ENCODE measurements around the gene SYT5. TPM values are rescaled to one million over a fixed set of nuclear protein-coding genes. Genes with fewer than 3 reads are reported as not detected.

The SYT5 gene
- total and polyA plus RNA-seq, 2 of the 13 experiments (the other 11 are each of a cell fraction or from before 2014, with no cell fraction given) = not detected

DNA sequence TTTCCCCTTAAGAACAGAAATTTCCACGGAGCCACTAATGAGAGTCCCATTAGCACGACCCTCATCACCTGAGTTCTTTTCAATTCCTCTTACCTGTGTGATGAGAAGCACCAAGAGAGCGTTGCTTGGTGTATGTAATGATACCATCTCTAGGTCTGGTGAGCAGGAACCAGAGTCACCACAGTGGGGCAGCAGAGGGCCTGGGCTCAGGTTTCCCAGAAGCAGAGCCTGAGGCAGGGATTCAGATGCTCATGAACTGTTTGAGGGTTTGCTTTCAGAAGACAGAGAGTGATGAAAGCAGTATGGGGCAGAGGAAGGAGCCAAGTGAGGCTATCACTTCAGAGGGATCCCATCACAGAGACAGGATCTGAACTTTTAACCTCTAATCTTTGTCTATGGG is 32.4 kb upstream of the SYT5 start (continued):
- TF ChIP-seq, protein P1, sequence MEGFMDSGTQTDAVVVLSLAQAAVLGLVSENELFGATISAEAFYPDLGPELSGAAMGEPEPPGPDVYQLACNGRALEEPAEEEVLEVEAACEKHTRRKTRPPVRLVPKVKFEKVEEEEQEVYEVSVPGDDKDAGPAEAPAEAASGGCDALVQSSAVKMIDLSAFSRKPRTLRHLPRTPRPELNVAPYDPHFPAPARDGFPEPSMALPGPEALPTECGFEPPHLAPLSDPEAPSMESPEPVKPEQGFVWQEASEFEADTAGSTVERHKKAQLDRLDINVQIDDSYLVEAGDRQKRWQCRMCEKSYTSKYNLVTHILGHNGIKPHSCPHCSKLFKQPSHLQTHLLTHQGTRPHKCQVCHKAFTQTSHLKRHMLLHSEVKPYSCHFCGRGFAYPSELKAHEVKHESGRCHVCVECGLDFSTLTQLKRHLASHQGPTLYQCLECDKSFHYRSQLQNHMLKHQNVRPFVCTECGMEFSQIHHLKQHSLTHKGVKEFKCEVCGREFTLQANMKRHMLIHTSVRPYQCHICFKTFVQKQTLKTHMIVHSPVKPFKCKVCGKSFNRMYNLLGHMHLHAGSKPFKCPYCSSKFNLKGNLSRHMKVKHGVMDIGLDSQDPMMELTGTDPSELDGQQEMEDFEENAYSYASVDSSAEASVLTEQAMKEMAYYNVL (CRISPR knock-in tag; IDR thresholded peaks at IDR 0.05; ENCODE audit: borderline replicate concordance) = no peak
- TF ChIP-seq ZKSCAN5 (CRISPR knock-in tag; IDR thresholded peaks at IDR 0.05) (no peak), SP5 (CRISPR knock-in tag; IDR thresholded peaks at IDR 0.05; ENCODE audit: borderline replicate concordance, low read depth) (peak; percentile 44; the same call in 1 of the 2 replicates), KLF16 (CRISPR knock-in tag; IDR thresholded peaks at IDR 0.05) (no peak), ZNF367 (CRISPR knock-in tag; IDR thresholded peaks at IDR 0.05; ENCODE audit: borderline replicate concordance) (no peak), ZFP36 (IDR thresholded peaks at IDR 0.05; ENCODE audit: borderline replicate concordance, low read depth, low read length, partially characterized antibody) (no peak), ZNF138 (CRISPR knock-in tag; IDR thresholded peaks at IDR 0.05; ENCODE audit: low read depth) (no peak), ZNF644 (CRISPR knock-in tag; IDR thresholded peaks at IDR 0.05; ENCODE audit: low read depth) (no peak), NFRKB (IDR thresholded peaks at IDR 0.05) (no peak), HOXA9 (CRISPR knock-in tag; IDR thresholded peaks at IDR 0.05; ENCODE audit: borderline replicate concordance) (no peak), ATF7 (IDR thresholded peaks at IDR 0.05) (no peak), ATF7 (CRISPR knock-in tag; IDR thresholded peaks at IDR 0.05) (no peak), HNRNPLL (IDR thresholded peaks at IDR 0.05; ENCODE audit: low read depth, low read length, poor library complexity, severe bottlenecking) (no peak), ZNF562 (CRISPR knock-in tag; IDR thresholded peaks at IDR 0.05; ENCODE audit: borderline replicate concordance) (no peak), MZF1 (CRISPR knock-in tag; IDR thresholded peaks at IDR 0.05; ENCODE audit: borderline replicate concordance) (no peak), SYNCRIP (IDR thresholded peaks at IDR 0.05; ENCODE audit: insufficient read depth, low read depth, low read length) (no peak), ZNF101 (CRISPR knock-in tag; IDR thresholded peaks at IDR 0.05; ENCODE audit: borderline replicate concordance, low read depth) (no peak), SOX13 (IDR thresholded peaks at IDR 0.05) (no peak), SOX13 (CRISPR knock-in tag; conservative IDR thresholded peaks at IDR 0.05 in 1 of 2, IDR thresholded peaks at IDR 0.05 in 1 of 2) (no peak), ZNF883 (CRISPR knock-in tag; IDR thresholded peaks at IDR 0.05; ENCODE audit: not compliant biosample characterization) (no peak), WIZ (CRISPR knock-in tag; IDR thresholded peaks at IDR 0.05) (no peak), ZNF766 (CRISPR knock-in tag; IDR thresholded peaks at IDR 0.05; ENCODE audit: borderline replicate concordance) (no peak), ZNF569 (CRISPR knock-in tag; IDR thresholded peaks at IDR 0.05; ENCODE audit: borderline replicate concordance) (no peak)
- TF ChIP-seq, protein P2, sequence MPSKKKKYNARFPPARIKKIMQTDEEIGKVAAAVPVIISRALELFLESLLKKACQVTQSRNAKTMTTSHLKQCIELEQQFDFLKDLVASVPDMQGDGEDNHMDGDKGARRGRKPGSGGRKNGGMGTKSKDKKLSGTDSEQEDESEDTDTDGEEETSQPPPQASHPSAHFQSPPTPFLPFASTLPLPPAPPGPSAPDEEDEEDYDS (CRISPR knock-in tag; IDR thresholded peaks at IDR 0.05) = no peak
- TF ChIP-seq, protein P3, sequence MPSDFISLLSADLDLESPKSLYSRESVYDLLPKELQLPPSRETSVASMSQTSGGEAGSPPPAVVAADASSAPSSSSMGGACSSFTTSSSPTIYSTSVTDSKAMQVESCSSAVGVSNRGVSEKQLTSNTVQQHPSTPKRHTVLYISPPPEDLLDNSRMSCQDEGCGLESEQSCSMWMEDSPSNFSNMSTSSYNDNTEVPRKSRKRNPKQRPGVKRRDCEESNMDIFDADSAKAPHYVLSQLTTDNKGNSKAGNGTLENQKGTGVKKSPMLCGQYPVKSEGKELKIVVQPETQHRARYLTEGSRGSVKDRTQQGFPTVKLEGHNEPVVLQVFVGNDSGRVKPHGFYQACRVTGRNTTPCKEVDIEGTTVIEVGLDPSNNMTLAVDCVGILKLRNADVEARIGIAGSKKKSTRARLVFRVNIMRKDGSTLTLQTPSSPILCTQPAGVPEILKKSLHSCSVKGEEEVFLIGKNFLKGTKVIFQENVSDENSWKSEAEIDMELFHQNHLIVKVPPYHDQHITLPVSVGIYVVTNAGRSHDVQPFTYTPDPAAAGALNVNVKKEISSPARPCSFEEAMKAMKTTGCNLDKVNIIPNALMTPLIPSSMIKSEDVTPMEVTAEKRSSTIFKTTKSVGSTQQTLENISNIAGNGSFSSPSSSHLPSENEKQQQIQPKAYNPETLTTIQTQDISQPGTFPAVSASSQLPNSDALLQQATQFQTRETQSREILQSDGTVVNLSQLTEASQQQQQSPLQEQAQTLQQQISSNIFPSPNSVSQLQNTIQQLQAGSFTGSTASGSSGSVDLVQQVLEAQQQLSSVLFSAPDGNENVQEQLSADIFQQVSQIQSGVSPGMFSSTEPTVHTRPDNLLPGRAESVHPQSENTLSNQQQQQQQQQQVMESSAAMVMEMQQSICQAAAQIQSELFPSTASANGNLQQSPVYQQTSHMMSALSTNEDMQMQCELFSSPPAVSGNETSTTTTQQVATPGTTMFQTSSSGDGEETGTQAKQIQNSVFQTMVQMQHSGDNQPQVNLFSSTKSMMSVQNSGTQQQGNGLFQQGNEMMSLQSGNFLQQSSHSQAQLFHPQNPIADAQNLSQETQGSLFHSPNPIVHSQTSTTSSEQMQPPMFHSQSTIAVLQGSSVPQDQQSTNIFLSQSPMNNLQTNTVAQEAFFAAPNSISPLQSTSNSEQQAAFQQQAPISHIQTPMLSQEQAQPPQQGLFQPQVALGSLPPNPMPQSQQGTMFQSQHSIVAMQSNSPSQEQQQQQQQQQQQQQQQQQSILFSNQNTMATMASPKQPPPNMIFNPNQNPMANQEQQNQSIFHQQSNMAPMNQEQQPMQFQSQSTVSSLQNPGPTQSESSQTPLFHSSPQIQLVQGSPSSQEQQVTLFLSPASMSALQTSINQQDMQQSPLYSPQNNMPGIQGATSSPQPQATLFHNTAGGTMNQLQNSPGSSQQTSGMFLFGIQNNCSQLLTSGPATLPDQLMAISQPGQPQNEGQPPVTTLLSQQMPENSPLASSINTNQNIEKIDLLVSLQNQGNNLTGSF (CRISPR knock-in tag; IDR thresholded peaks at IDR 0.05) = no peak
